H1 (cell line): ENCODE measurements around the gene PHACTR1.

Source experiments
- BRCA1 ChIP-seq: IDR thresholded peaks from 2 replicates; pipeline ENCODE4 v1.6.1; 2012; ENCODE audit warnings: low read depth, low read length, improper control_type of control experiment
- CEBPB ChIP-seq: IDR thresholded peaks from 2 replicates; pipeline ENCODE4 v1.6.1; 2012; ENCODE audit warnings: low read depth, low read length
- CHD2 ChIP-seq: IDR thresholded peaks from 2 replicates; pipeline ENCODE4 v1.6.1; 2012; ENCODE audit warnings: low read length, improper control_type of control experiment
- CREB1 ChIP-seq: IDR thresholded peaks from 2 replicates; pipeline ENCODE4 v1.6.1; 2012; ENCODE audit warnings: inconsistent platforms
- FOSL1 ChIP-seq: IDR thresholded peaks from 2 replicates; pipeline ENCODE4 v1.6.1; 2011; ENCODE audit warnings: mild to moderate bottlenecking, low read depth, low read length, moderate library complexity; ENCODE audit not compliant: insufficient read depth
- GTF2F1 ChIP-seq: IDR thresholded peaks from 2 replicates; pipeline ENCODE4 v1.6.1; 2012; ENCODE audit warnings: low read depth, low read length, improper control_type of control experiment, borderline replicate concordance
- HDAC6 ChIP-seq: IDR thresholded peaks from one replicate; pipeline ENCODE4 v1.7.1; 2012; ENCODE audit warnings: low read depth, mild to moderate bottlenecking, inconsistent platforms, low read length, moderate library complexity
- POLR2A ChIP-seq, 2 experiments: IDR thresholded peaks; 1 replicate in 1 of 2; 2 replicates in 1 of 2; pipeline ENCODE4 v1.6.1; 2011; ENCODE audit warnings: low read depth in 2 of 2, low read length in 2 of 2, mild to moderate bottlenecking in 2 of 2; ENCODE audit errors: control extremely low read depth in 1 of 2
- RFX5 ChIP-seq: IDR thresholded peaks from 2 replicates; pipeline ENCODE4 v1.6.1; 2011; ENCODE audit warnings: low read depth, low read length, improper control_type of control experiment, borderline replicate concordance
- SIN3A ChIP-seq, 2 experiments: IDR thresholded peaks in 1 of 2; conservative IDR thresholded peaks in 1 of 2; 2 replicates each; pipeline ENCODE4 v1.6.1; 2011 to 2012; ENCODE audit warnings: low read length in 2 of 2, improper control_type of control experiment in 1 of 2, low read depth in 1 of 2, mild to moderate bottlenecking in 1 of 2
- SUZ12 ChIP-seq: fragments of 200-600 bp; sonication (generic); IDR thresholded peaks from 2 replicates; pipeline ENCODE4 v1.6.1; 2012; ENCODE audit warnings: mild to moderate bottlenecking, inconsistent platforms, low read length, moderate library complexity, mixed read lengths
- TAF1 ChIP-seq: IDR thresholded peaks from 2 replicates; pipeline ENCODE4 v1.6.1; 2011; ENCODE audit warnings: mild to moderate bottlenecking, low read depth, low read length
- ZNF274 ChIP-seq: IDR thresholded peaks from 2 replicates; pipeline ENCODE4 v1.7.0; 2012; ENCODE audit warnings: low read length, borderline replicate concordance; ENCODE audit errors: extremely low read depth
- TF ChIP-seq, protein P1 (sequence below), 3 experiments: IDR thresholded peaks; 1 replicate in 2 of 3; 2 replicates in 1 of 3; pipeline versions ENCODE4 v1.5.1 to v1.6.1; 2011; ENCODE audit warnings: low read length in 3 of 3, mild to moderate bottlenecking in 3 of 3, inconsistent platforms in 2 of 3, low read depth in 1 of 3, moderate library complexity in 1 of 3; ENCODE audit not compliant: insufficient read depth in 1 of 3; ENCODE audit errors: control extremely low read depth in 1 of 3

DNA sequence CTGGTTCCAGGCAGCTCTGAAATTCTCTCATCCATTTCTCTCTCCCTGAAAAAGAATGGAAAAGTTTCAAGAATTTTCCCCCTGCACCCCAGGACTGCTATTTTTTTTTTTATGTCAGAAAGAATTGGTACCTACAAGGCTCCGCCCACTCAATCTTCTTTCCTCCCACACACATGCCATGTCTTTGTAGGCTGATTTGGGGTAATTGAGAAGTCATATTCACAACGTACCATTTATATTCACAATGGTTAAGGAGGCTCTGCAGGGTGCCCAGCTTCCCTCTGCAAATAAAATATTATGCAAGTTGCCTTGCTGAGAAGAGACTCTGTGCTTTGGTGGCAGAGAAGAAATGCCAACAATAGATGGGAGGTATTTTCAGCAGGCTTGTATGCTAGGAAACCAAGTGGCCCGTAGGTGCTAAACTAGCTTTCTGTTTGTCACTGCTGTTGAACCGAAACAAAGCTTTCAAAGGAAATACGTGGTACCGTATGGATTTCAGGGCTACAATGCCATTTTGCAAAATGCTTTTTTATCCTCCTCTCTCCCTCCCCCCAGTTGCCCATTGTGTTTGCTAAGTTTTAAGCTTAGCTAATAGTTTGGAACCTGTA is 150.0 kb downstream of the PHACTR1 start:
- TF ChIP-seq, protein P1, sequence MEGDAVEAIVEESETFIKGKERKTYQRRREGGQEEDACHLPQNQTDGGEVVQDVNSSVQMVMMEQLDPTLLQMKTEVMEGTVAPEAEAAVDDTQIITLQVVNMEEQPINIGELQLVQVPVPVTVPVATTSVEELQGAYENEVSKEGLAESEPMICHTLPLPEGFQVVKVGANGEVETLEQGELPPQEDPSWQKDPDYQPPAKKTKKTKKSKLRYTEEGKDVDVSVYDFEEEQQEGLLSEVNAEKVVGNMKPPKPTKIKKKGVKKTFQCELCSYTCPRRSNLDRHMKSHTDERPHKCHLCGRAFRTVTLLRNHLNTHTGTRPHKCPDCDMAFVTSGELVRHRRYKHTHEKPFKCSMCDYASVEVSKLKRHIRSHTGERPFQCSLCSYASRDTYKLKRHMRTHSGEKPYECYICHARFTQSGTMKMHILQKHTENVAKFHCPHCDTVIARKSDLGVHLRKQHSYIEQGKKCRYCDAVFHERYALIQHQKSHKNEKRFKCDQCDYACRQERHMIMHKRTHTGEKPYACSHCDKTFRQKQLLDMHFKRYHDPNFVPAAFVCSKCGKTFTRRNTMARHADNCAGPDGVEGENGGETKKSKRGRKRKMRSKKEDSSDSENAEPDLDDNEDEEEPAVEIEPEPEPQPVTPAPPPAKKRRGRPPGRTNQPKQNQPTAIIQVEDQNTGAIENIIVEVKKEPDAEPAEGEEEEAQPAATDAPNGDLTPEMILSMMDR (IDR thresholded peaks at IDR 0.05; ENCODE audit: control extremely low read depth in 1 of 3, insufficient read depth in 1 of 3, low read depth in 1 of 3, low read length in 3 of 3): no peak
- TF ChIP-seq TAF1 (no peak), POLR2A (IDR thresholded peaks at IDR 0.05; ENCODE audit: control extremely low read depth in 1 of 2, low read depth in 2 of 2, low read length in 2 of 2) (no peak), RFX5 (no peak), SUZ12 (no peak), ZNF274 (no peak), BRCA1 (no peak), CREB1 (no peak), SIN3A (conservative IDR thresholded peaks at IDR 0.05 in 1 of 2, IDR thresholded peaks at IDR 0.05 in 1 of 2; ENCODE audit: low read depth in 1 of 2, low read length in 2 of 2) (no peak), CEBPB (no peak), GTF2F1 (no peak), HDAC6 (no peak), FOSL1 (no peak), CHD2 (no peak)
